HG02840 (cell line): ENCODE data around the gene GNG3.
"Not testable (repeated sequence)": the region's sequence is repeated elsewhere in the genome, so short reads cannot be mapped to it uniquely, and the experiment has no call there.

Source experiments
- ATAC-seq: cut with Tn5 transposase; IDR thresholded peaks from one replicate; pipeline ENCODE4 v1.9.1; 2021; ENCODE audit warnings: mild to moderate bottlenecking, moderate library complexity, moderate number of reproducible peaks; ENCODE audit not compliant: unreplicated experiment, low FRiP score

Gene GNG3

DNA sequence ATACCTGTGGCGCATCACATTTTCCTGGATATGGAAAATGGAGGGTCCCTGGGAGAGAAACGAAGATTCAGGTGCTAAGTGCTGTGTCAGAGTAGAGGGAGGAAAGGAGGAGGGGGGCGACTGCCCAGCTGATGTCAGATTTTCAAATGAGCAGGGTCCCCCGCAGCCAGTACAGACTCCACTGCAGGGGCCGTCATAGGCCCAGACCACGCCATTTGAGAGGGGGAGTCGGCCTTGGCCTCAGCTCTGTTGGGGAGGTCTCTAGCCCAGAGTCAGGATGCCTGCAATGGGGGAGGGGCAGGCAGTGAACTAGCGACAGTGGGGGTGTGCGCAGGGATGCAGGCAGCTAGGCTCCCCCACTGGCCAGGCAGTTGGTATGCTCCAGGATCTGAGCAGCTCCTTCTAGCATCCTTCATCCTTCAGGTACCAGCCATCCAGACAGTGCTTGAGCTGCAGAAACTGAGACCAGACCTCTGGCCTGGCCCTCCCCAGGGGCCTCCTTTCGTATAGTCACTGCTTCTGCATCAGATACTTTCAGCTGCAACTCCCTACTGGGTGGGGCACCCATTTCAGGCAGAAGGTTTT, at the start of gene GNG3, which contains the start of gene BSCL2:
TSS of gene GNG3 (plus strand) at position 400 of the 585 bp plus-strand sequence. CDS start 620 bp downstream, outside the sequence.
TSS of gene BSCL2 (minus strand) at position 148 of the 585 bp plus-strand sequence. CDS start 229 bp downstream, outside the sequence.
- no peak for ATAC-seq

DNA sequence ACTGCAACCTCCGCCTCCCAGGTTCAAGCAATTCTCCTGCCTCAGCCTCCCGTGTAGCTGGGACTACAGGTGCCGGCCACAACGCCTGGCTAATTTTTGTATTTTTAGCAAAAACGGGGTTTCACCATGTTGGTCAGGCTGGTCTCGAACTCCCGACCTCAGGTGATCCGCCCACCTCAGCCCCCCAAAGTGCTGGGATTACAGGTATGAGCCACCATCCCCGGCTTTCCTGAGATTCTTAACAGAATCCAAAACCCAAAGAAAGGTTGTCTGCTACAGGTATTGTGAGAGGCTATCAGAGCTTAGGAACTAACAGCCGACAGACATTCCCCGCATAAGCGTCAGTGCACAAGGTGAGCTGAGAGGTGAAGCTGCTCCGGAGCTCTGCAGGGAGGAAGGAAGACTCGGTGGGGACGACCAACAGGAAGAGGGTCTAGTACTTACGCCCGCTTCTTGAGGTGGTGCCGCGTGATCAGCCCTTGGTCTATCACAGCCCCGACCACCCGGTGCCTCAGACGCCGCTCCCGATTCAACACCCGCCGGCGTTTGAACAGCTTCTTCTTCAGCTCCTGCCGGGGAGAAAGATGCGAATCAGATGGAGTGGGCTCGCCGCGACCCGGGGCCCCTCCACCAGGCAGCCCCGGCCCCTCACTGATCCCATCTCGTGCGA, 42.9 kb upstream of the GNG3 start:
- no peak for ATAC-seq

DNA sequence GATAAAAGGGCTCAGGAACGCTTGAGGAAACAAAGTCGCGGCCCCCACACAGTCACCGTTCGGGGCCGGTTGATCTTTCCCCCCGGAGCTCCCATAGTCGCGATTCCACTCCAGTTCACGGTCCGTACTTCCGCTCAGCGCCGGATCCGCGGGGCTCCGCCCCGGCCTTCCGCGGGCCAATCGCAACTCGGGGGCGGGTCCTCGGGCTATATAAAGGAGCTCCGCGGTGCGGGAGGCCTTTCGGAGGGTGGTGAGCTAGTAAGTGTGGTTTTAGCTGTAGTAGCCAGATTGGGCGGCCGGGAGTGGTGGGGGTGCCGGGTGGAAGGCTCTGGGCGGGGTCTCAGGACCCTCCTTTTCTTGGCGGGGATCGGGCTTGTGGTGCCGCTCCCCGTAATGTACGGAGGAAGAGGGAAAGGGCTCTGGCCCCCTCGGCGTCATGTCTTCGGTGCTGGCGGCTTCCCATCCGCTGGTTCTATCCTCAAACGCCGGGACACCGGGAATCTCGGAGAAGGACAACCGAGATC, 42.3 kb upstream of the GNG3 start, which contains the start of the genes C11orf98 and CSKMT:
TSS of gene C11orf98 (minus strand) at position 136 of the 524 bp plus-strand sequence. CDS start at position 95, 41 bp downstream.
TSS of gene CSKMT (plus strand) at position 238 of the 524 bp plus-strand sequence. CDS start 568 bp downstream, outside the sequence.
- ATAC-seq: peak; percentile 80

- peak; percentile 17 for ATAC-seq
These were observed 41.7 kb upstream of the GNG3 start for GRCh38 chr11:62665599-62666258.

GRCh38 chr11:62666259-62666926, 41.1 kb upstream of the GNG3 start:
- ATAC-seq: no peak

GRCh38 chr11:62667460-62667859, 40.0 kb upstream of the GNG3 start:
- ATAC-seq: no peak

DNA sequence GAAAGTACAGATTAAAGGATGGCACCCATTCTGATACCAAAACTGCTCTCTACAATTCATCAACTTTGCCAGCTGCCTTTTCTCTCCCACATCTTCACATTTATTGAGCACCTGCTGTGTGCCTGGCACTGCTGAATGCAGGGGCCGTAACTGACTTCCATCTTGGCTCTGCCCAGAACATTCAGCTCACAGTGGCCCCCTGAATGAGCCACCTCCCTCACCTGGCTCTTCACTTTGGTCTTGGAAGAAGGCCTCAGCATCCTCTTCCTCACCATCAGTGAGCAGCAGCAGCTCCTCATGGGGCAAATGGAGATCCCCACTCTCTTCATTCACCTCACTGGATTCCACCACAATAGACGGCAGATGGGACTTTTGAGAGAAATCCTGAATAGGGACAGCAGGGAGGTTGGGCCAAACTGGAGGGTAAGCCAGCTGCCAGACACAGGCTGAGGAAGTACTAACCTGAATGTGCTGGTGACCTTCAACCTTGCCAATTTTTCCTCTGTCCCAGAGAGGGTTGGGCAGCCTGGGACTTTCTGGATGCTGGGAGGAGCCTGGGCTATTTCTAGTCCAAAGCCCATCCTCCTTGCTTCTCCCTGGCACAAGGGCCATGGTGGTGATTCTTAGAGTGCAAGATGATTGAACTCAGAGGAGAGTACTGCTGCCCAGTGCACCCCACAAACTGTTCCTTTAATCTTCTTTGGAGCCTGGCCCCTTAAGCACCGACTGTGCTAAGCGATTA, 37.9 kb upstream of the GNG3 start:
- no peak for ATAC-seq

DNA sequence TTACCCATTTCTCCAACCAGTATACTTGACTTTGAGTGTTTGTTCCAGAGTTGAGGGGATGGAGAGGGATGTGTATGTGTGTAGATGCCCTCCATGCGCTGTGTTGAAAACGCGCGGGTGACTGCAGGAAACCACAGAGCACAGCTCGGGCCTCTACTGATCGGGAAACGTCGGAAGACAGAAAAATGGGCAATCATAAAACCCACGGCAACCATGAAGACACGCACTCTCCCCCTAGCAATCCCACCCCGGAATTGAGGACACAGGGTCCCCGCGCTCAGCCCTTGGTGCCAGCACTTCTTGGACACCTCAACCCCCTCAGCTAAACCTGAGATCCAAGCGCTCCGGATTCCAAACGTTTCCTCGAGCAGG, 36.3 kb upstream of the GNG3 start:
- no peak for ATAC-seq

GRCh38 chr11:62671608-62672389, 35.7 kb upstream of the GNG3 start, which contains the start of the genes LBHD1 and UQCC3:
TSS of gene LBHD1 (minus strand) at chr11:62672267. CDS start at chr11:62670031, 2,236 bp downstream.
TSS of gene UQCC3 (plus strand) at chr11:62671673. CDS start at chr11:62671746, 73 bp downstream.
- ATAC-seq: peak; percentile 59

DNA sequence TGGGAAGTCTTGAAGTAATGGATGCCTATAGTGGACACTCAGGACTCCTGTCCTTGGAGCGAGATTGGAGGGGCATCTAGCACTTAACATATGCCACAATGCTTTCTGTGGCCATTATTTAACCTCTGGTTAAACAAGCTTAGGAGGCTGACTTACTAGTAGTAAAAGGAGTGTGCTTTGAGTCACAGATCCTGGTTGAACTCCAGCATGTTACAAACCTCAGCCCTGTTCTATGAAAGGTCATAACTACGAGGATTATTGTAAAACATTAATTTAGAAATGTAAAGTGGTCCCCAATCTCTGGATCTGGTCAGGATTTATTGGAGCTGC, 34.3 kb upstream of the GNG3 start:
- ATAC-seq: no peak

DNA sequence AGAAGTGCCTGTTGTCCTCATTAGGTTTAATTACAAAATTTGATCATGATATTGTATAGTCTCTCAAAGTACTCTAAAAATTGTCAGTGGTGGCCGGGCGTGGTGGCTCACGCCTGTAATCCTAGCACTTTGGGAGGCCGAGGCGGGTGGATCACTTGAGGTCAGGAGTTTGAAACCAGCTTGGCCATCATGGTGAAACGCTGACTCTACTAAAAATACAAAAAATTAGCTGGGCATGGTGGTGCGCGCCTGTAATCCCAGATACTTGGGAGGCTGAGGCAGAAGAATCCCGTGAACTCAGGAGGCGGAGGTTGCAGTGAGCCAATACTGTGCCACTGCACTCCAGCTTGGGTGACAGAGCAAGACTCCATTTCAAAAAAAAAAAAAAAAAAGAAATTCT, 32.1 kb upstream of the GNG3 start:
- ATAC-seq: not testable (repeated sequence)

- no peak for ATAC-seq
These were observed 30.8 kb upstream of the GNG3 start for GRCh38 chr11:62676698-62677097.

DNA sequence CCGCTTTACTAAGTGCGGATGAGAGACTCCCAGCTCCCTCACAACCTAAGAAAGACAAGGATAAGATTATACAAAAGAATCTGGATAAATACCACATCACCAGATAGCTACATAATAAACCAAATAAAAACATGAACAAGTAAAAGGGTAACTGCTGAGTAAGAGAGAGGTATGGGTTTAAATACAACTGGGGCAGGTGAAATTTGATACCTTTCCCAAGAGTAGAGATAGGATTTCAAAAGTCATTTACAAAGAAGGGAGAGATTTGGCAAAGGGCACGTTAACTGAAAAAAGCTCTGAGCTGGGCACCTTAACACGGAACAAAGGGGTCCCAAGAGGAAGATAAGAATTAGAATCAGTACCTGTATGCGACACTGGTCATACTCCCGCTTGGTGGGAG, 30.3 kb upstream of the GNG3 start:
- ATAC-seq: no peak

GRCh38 chr11:62677714-62678113, 29.8 kb upstream of the GNG3 start:
- no peak for ATAC-seq

DNA sequence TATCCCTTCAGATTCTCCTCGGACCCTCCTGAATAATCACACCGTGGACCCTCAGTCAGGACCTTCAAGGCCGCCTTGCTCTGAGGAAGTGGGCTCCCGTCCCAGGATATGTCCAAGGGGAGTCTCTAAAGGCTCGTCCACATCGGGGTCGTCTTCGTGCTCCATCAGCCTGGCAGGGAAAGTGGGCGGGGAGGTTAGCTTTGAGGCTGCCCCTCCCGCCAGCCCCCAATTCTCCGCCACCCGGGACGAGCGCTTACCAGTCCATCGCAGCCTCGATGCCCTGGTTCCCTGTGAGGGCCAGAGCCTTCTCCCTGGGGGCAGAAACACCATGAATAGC, 29.1 kb upstream of the GNG3 start:
- ATAC-seq: no peak

GRCh38 chr11:62678770-62679696, 28.4 kb upstream of the GNG3 start, which contains the start of gene UBXN1:
TSS of gene UBXN1 (minus strand) at chr11:62679073. CDS start at chr11:62678923, 150 bp downstream.
- ATAC-seq: peak; percentile 57

- ATAC-seq: no peak
These were observed 26.6 kb upstream of the GNG3 start for GRCh38 chr11:62680825-62681240.

GRCh38 chr11:62682518-62682917, 25.0 kb upstream of the GNG3 start:
- ATAC-seq: no peak
